Dermis blood vessel endothelial cell (primary cell): Measurements from ENCODE around the gene KRT9. TPM values are rescaled to one million over a fixed set of nuclear protein-coding genes. Genes with fewer than 3 reads are reported as not detected.
A peak's percentile ranks its signal among the peaks of the same experiment; 100 is the strongest.
"Not testable (repeated sequence)": the region's sequence is repeated elsewhere in the genome, so short reads cannot be mapped to it uniquely, and the experiment has no call there.

Source experiments
- DNase-seq: peaks from one replicate; pipeline ENCODE4 v3.0.0; 2010
- total RNA-seq: library from RNA; depleted of rRNA; stranded (reverse); fragments of >200 nt; gene quantifications from 2 replicates; pipeline ENCODE4 v1.2.3, GENCODE V29; 2014

Gene KRT9
- total RNA-seq, 1 donor from 2014 or later = not detected

DNA sequence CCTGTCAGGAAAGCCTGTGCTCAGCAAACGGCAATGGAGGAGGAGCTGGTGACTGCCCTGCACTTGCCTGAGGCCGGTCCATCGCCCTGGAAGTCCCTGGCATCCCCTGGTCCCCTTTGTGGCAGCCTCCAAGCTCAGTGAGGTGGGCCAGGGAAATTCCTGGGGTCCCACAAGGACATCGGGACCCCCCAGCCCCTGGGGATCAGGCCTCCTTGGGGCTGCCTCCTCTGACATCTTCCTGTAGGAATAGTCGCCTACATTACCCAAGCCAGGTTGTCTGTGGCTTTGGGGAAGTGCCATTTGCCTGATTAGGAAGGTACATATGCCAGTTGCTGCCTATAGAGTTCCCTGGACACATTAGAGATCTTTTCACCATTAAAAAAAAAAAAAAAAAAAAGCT, 7.1 kb upstream of the KRT9 start:
- DNase-seq = no peak

GRCh38 chr17:41578538-41578937, 6.7 kb upstream of the KRT9 start:
- no peak for DNase-seq

DNA sequence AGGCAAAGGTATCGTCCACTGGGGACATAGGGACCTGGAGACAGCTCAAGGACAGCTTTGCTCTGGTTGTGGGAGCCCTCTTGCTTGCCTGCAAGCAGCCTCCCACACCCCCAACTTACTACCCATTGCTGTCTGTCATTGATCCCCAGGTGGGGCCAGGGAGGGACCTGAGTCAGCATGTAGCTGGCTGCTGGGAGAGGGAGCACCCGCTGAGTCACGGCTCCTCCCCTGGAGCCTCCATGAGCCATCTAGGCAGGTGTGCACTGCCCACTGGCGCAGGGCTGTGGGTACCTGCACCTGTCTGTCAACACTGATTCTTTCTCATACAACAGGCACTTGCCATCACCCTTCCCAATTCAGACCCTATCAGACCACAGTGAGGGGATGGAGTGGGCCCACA, 4.9 kb upstream of the KRT9 start:
- not testable (repeated sequence) for DNase-seq

DNA sequence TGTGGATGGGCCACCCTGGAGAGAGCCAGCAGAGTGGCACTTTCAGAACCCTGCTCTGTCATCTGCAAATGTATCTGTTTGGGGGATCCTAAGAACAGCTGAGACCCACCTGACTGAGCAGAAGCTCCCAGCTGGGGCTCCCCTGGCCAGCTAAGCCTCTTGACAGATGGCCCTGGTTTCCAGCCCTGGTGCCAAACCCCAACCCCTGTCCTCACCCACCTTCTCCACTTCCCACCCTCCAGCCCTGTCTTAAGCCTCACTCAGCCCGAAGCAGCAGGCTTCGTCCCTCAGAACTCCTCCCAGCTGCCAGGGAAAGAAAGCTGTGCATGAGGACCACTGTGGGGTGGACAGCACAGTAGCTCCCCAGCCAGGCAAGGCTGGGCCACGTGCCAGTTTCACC, 3.5 kb upstream of the KRT9 start:
- no peak for DNase-seq

GRCh38 chr17:41567317-41567716, 4.5 kb downstream of the KRT9 start:
- DNase-seq = no peak

GRCh38 chr17:41565338-41565737, 6.5 kb downstream of the KRT9 start:
- DNase-seq = no peak

GRCh38 chr17:41563607-41564170, 8.2 kb downstream of the KRT9 start:
- DNase-seq = no peak

GRCh38 chr17:41561554-41561953, 10.3 kb downstream of the KRT9 start:
- no peak for DNase-seq

- DNase-seq = no peak
Observed at GRCh38 chr17:41559548-41559947, 12.3 kb downstream of the KRT9 start.

- no peak for DNase-seq
Observed at GRCh38 chr17:41556931-41557330, 14.9 kb downstream of the KRT9 start.

- no peak for DNase-seq
Observed at GRCh38 chr17:41556306-41556705, 15.6 kb downstream of the KRT9 start.

- DNase-seq = peak; percentile 89
Observed at GRCh38 chr17:41555105-41555887, 16.6 kb downstream of the KRT9 start.

- DNase-seq = no peak
Observed at GRCh38 chr17:41553987-41554680, 17.7 kb downstream of the KRT9 start.

- DNase-seq = no peak
Observed at GRCh38 chr17:41553176-41553575, 18.7 kb downstream of the KRT9 start.

GRCh38 chr17:41552455-41552854, 19.4 kb downstream of the KRT9 start:
- no peak for DNase-seq

GRCh38 chr17:41551365-41551764, 20.5 kb downstream of the KRT9 start:
- DNase-seq = peak; percentile 62

DNA sequence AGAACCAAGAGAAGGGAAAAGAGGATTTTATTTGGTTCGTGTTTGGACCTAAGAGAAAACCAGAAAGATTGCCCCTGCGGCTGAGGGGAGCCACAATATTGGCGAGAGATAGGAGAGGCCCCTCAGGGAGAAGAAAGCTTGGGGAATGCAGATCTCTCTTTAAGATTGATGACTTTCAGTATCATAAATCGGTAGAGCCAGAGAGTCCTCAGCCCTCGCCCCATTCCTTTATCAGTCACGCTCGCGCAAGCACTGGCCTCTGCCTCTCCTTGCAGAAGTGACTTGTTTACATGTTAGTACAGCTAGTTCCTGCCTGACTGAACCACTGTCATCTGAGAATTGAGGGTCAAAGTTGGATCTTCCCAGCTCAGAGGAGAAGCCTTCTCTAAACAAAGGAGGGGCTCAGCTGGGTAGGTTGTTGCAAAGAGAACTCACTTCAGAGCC, 22.2 kb downstream of the KRT9 start:
- no peak for DNase-seq

GRCh38 chr17:41548844-41549595, 22.8 kb downstream of the KRT9 start:
- peak; percentile 89 for DNase-seq

GRCh38 chr17:41547921-41548843, 23.7 kb downstream of the KRT9 start:
- peak; percentile 82 for DNase-seq

DNA sequence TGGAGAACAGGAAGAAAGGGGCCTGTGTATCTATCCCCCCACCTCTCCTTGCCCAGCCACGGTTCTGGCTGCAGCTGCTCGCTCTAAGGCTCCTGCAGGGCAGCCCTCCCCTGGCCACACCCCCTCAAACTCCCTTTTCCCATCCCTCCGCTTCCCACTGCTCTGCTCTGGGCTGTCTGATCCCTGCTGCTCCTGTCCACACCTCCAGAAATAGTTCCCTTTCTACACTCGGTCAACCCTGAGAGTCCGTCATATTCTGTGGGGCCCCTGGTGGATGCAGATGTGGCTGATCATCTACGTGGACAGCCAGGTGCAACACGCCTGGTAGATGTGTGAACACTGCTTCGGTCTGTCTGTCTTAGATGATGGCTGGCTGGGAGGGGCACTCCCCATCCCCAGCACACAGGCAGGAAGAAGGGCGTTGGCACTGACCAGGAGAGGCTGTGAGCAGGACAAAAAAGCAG, 24.4 kb downstream of the KRT9 start:
- DNase-seq = no peak

- no peak for DNase-seq
Observed at GRCh38 chr17:41546819-41547218, 25.0 kb downstream of the KRT9 start.
